GM11168 (cell line): ENCODE data around the gene CNTRL.
"Not testable (repeated sequence)": the region's sequence is repeated elsewhere in the genome, so short reads cannot be mapped to it uniquely, and the experiment has no call there.

Experiments used
- in situ Hi-C: fragments of 300-500 bp; cut with MboI; formaldehyde crosslinking; loops from one replicate; pipeline ENCODE4 v1.12.0; 2022; ENCODE audit warnings: low sequenced_read_pairs; ENCODE audit not compliant: unreplicated experiment

The CNTRL gene

GRCh38 chr9:121178676-121179372 lies 104.1 kb downstream of the CNTRL start:
- in situ Hi-C loops: no loop called here

- in situ Hi-C loops: not testable (repeated sequence)
These were observed 104.6 kb downstream of the CNTRL start for GRCh38 chr9:121179373-121179721.

GRCh38 chr9:121179930-121180681 lies 105.4 kb downstream of the CNTRL start:
- in situ Hi-C loops: no loop called here

GRCh38 chr9:121182101-121182836 lies 107.5 kb downstream of the CNTRL start:
- in situ Hi-C loops: no loop called here

- in situ Hi-C loops: no loop called here
These were observed 108.2 kb downstream of the CNTRL start for GRCh38 chr9:121182989-121183388.

- in situ Hi-C loops: no loop called here
These were observed 109.1 kb downstream of the CNTRL start for GRCh38 chr9:121183666-121184423.

GRCh38 chr9:121184463-121184862 lies 109.7 kb downstream of the CNTRL start:
- in situ Hi-C loops: no loop called here

GRCh38 chr9:121185178-121185745 lies 110.5 kb downstream of the CNTRL start:
- in situ Hi-C loops: no loop called here

- in situ Hi-C loops: no loop called here
These were observed 111.1 kb downstream of the CNTRL start for GRCh38 chr9:121185774-121186403.

- in situ Hi-C loops: no loop called here
These were observed 113.0 kb downstream of the CNTRL start for GRCh38 chr9:121187636-121188305.

GRCh38 chr9:121189006-121189405 lies 114.3 kb downstream of the CNTRL start:
- in situ Hi-C loops: no loop called here

- in situ Hi-C loops: no loop called here
These were observed 114.9 kb downstream of the CNTRL start for GRCh38 chr9:121189660-121190059.

- in situ Hi-C loops: no loop called here
These were observed 116.5 kb downstream of the CNTRL start for GRCh38 chr9:121191235-121191634.

- in situ Hi-C loops: no loop called here
These were observed 117.8 kb downstream of the CNTRL start for GRCh38 chr9:121192518-121192917.

GRCh38 chr9:121192959-121193640 lies 118.3 kb downstream of the CNTRL start:
- in situ Hi-C loops: no loop called here

- in situ Hi-C loops: no loop called here
These were observed 120.0 kb downstream of the CNTRL start for GRCh38 chr9:121194730-121195129.

- in situ Hi-C loops: no loop called here
These were observed 121.6 kb downstream of the CNTRL start for GRCh38 chr9:121196389-121196788.

- in situ Hi-C loops: no loop called here
These were observed 122.4 kb downstream of the CNTRL start for GRCh38 chr9:121197132-121197531.
